Measurements from ENCODE around the gene ANO8.

- TF ChIP-seq CTCF (IDR thresholded peaks at IDR 0.05; ENCODE audit: extremely low read depth in 1 of 2, insufficient read depth in 1 of 2, low read depth in 1 of 2, low read length in 2 of 2) (no peak), POLR2A (IDR thresholded peaks at IDR 0.05; ENCODE audit: low read depth, low read length) (no peak), POLR2AphosphoS5 (IDR thresholded peaks at IDR 0.05; ENCODE audit: insufficient read depth, low read depth, low read length) (no peak), MYC (IDR thresholded peaks at IDR 0.05; ENCODE audit: low read depth, low read length) (no peak), EZH2 (IDR thresholded peaks at IDR 0.05; ENCODE audit: borderline replicate concordance, low read depth, low read length, severe bottlenecking) (no peak), MAX (IDR thresholded peaks at IDR 0.05; ENCODE audit: insufficient read depth, insufficient read length) (no peak), GATA2 (IDR thresholded peaks at IDR 0.05; ENCODE audit: insufficient read depth, insufficient read length, low read depth, low read length) (no peak), FOS (IDR thresholded peaks at IDR 0.05; ENCODE audit: borderline replicate concordance, insufficient read depth, low read length) (no peak), JUN (IDR thresholded peaks at IDR 0.05; ENCODE audit: borderline replicate concordance, insufficient read depth, insufficient read length, low read depth) (no peak)
These were observed 10.7 kb downstream of the ANO8 start for GRCh38 chr19:17323964-17324332.

Measured in endothelial cell of umbilical vein (primary cell).